NB4 (cell line): ENCODE measurements around the gene SHISAL1.

Source experiments
- POLR2A ChIP-seq: IDR thresholded peaks from 2 replicates; pipeline ENCODE4 v1.6.1; 2011; ENCODE audit warnings: mild to moderate bottlenecking; ENCODE audit not compliant: insufficient read length; ENCODE audit errors: extremely low read depth
- TF ChIP-seq, protein P1 (sequence below): IDR thresholded peaks from one replicate; pipeline ENCODE4 v1.5.1; 2012; ENCODE audit warnings: low read depth, low read length

DNA sequence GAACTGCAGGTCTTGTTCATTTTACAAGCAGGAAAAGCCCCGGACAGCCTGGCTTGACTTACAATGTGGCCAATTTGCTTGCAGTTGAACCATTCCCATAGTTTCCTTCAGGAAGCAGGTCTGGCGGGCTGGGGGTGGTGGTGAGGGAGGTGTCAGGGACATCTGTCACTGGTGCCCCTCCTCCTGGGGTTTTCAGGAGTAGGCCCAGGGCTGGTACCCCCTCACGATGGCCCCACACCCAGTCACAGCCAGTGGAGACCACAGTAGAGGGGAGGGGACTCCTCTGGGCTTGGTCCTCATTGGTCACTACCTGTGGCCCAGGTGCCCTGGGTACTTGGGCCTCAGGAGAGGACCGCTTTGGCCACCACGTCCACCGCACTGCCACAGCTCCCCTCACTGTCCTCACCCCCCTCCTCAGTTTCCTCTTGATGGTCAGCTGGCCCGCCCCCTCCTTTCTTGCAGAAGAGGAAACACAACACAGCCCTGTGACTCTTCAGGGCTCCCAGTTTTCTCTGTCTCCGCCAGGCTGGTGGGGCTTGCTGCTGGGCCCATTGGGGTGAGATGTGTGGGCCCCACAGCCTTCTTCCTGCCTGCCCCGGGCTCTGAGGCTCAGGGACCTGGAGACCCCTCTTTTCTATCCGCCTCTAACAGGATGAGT, 39.8 kb upstream of the SHISAL1 start:
- TF ChIP-seq, protein P1, sequence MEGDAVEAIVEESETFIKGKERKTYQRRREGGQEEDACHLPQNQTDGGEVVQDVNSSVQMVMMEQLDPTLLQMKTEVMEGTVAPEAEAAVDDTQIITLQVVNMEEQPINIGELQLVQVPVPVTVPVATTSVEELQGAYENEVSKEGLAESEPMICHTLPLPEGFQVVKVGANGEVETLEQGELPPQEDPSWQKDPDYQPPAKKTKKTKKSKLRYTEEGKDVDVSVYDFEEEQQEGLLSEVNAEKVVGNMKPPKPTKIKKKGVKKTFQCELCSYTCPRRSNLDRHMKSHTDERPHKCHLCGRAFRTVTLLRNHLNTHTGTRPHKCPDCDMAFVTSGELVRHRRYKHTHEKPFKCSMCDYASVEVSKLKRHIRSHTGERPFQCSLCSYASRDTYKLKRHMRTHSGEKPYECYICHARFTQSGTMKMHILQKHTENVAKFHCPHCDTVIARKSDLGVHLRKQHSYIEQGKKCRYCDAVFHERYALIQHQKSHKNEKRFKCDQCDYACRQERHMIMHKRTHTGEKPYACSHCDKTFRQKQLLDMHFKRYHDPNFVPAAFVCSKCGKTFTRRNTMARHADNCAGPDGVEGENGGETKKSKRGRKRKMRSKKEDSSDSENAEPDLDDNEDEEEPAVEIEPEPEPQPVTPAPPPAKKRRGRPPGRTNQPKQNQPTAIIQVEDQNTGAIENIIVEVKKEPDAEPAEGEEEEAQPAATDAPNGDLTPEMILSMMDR: no peak
- no peak for TF ChIP-seq POLR2A
